Measurements from ENCODE around the gene ALDH3B1. TPM values are rescaled to one million over a fixed set of nuclear protein-coding genes. Genes with fewer than 3 reads are reported as not detected.

Gene ALDH3B1
- total RNA-seq, 1 experiment from 2014 or later, result 28.1 TPM

DNA sequence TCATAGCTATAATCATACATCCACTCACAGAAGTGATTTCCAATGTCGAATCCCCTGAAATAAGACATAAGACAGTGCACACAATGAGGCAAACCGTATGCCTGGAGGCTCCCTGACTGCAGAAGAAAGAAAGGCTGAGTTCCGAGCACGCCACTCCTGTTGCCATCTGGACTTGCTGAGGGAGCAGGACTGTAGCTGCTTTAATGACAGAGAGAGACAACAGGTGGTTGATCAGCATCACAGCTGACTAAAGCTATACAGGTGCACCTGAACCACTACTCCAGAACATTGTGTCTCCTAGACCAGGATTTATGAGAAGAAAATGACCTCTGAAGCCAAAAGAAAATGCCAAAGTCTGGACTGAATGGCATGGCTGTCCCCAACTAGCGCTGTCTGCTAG lies 55.7 kb downstream of the ALDH3B1 start:
- Histone ChIP-seq H4K20me1 (ENCODE audit: low read length) (0 out of 2 replicates have a peak, but pooled peaks cover 4% of the 10 kb centered on the region), H3F3A (ENCODE audit: low read length, unreplicated experiment) (no peaks in the 10 kb centered on the region), H2AFZ (ENCODE audit: low read length) (no peak overlapping the region), H3K27ac (ENCODE audit: low read length) (no peak overlapping the region), H3K9me2 (replicated peaks; ENCODE audit: low read length) (no peaks in the 10 kb centered on the region), H3K79me2 (ENCODE audit: low read length) (no peaks in the 10 kb centered on the region), H3K4me2 (ENCODE audit: low read length) (no peak overlapping the region), H3K27me3 (ENCODE audit: low read length) (no peaks in the 10 kb centered on the region), H3K4me1 (ENCODE audit: insufficient read depth, low read length) (no peaks in the 10 kb centered on the region), H3K36me3 (ENCODE audit: low read depth, low read length) (peaks cover 86% of the 10 kb centered on the region), H3K9ac (ENCODE audit: low read length) (no peak overlapping the region), H3K9me3 (ENCODE audit: low read length) (no peaks in the 10 kb centered on the region), H3K4me3 (ENCODE audit: low read length) (no peak overlapping the region)
- TF ChIP-seq EZH2 (IDR thresholded peaks at IDR 0.05; ENCODE audit: low read length, unreplicated experiment) (no peak), CTCF (conservative IDR thresholded peaks at IDR 0.05; ENCODE audit: low read depth, low read length) (no peak), EZH2phosphoT487 (IDR thresholded peaks at IDR 0.05; ENCODE audit: borderline replicate concordance, low read length) (no peak)
- ChIA-PET POLR2A (ENCODE audit: unreplicated experiment) (no interaction called here), CTCF (no interaction called here)
- DNase-seq (no peak), ATAC-seq (no peak)
- intact Hi-C loops (cut with micrococcal nuclease), result no loop called here
- no TSS peak for BruUV-seq (replicated peaks)

GRCh38 chr11:68066742-68067141 lies 56.6 kb downstream of the ALDH3B1 start:
- no TSS peak for BruUV-seq (replicated peaks)
- H3K27ac ChIP-seq (ENCODE audit: low read length), result no peak overlapping the region
- no peak for DNase-seq
- H3K36me3 ChIP-seq (ENCODE audit: low read depth, low read length), result peaks cover 82% of the 10 kb centered on the region
- POLR2A ChIA-PET (ENCODE audit: unreplicated experiment), result interaction anchor here (0.6 kb wide), 1 partner anchor 1839 kb away, joined by 3 read pairs; no protein-coding TSS in a partner anchor
- intact Hi-C loops (cut with micrococcal nuclease), result no loop called here
- CTCF ChIA-PET, result no interaction called here
- H4K20me1 ChIP-seq (ENCODE audit: low read length), result 0 out of 2 replicates have a peak, but pooled peaks cover 4% of the 10 kb centered on the region
- H3K9me2 ChIP-seq (replicated peaks; ENCODE audit: low read length), result no peaks in the 10 kb centered on the region
- TF ChIP-seq EZH2 (IDR thresholded peaks at IDR 0.05; ENCODE audit: low read length, unreplicated experiment) (no peak), EZH2phosphoT487 (IDR thresholded peaks at IDR 0.05; ENCODE audit: borderline replicate concordance, low read length) (no peak), CTCF (conservative IDR thresholded peaks at IDR 0.05; ENCODE audit: low read depth, low read length) (no peak)
- H3K9me3 ChIP-seq (ENCODE audit: low read length), result no peaks in the 10 kb centered on the region
- ATAC-seq, result no peak
- no peaks in the 10 kb centered on the region for H3F3A ChIP-seq (ENCODE audit: low read length, unreplicated experiment)
- no peak overlapping the region for H3K4me3 ChIP-seq (ENCODE audit: low read length)
- no peak overlapping the region for H3K4me2 ChIP-seq (ENCODE audit: low read length)
- no peaks in the 10 kb centered on the region for H3K4me1 ChIP-seq (ENCODE audit: insufficient read depth, low read length)
- no peak overlapping the region for H2AFZ ChIP-seq (ENCODE audit: low read length)
- no peaks in the 10 kb centered on the region for H3K79me2 ChIP-seq (ENCODE audit: low read length)
- H3K9ac ChIP-seq (ENCODE audit: low read length), result no peak overlapping the region
- H3K27me3 ChIP-seq (ENCODE audit: low read length), result no peaks in the 10 kb centered on the region

- intact Hi-C loops (cut with micrococcal nuclease), result no loop called here
- H3K27me3 ChIP-seq (ENCODE audit: low read length), result no peaks in the 10 kb centered on the region
- H3K27ac ChIP-seq (ENCODE audit: low read length), result no peak overlapping the region
- no peak overlapping the region for H3K4me2 ChIP-seq (ENCODE audit: low read length)
- BruUV-seq (replicated peaks), result no TSS peak
- no peaks in the 10 kb centered on the region for H3K9me2 ChIP-seq (replicated peaks; ENCODE audit: low read length)
- ATAC-seq (no peak), DNase-seq (no peak)
- H3K9me3 ChIP-seq (ENCODE audit: low read length), result no peaks in the 10 kb centered on the region
- H4K20me1 ChIP-seq (ENCODE audit: low read length), result 0 out of 2 replicates have a peak, but pooled peaks cover 4% of the 10 kb centered on the region
- H3K79me2 ChIP-seq (ENCODE audit: low read length), result no peaks in the 10 kb centered on the region
- TF ChIP-seq EZH2 (IDR thresholded peaks at IDR 0.05; ENCODE audit: low read length, unreplicated experiment) (no peak), EZH2phosphoT487 (IDR thresholded peaks at IDR 0.05; ENCODE audit: borderline replicate concordance, low read length) (no peak), CTCF (conservative IDR thresholded peaks at IDR 0.05; ENCODE audit: low read depth, low read length) (no peak)
- no peaks in the 10 kb centered on the region for H3F3A ChIP-seq (ENCODE audit: low read length, unreplicated experiment)
- POLR2A ChIA-PET (ENCODE audit: unreplicated experiment), result no interaction called here
- H3K4me1 ChIP-seq (ENCODE audit: insufficient read depth, low read length), result no peaks in the 10 kb centered on the region
- CTCF ChIA-PET, result no interaction called here
- H3K9ac ChIP-seq (ENCODE audit: low read length), result no peak overlapping the region
- H3K4me3 ChIP-seq (ENCODE audit: low read length), result no peak overlapping the region
- H2AFZ ChIP-seq (ENCODE audit: low read length), result no peak overlapping the region
- peaks cover 73% of the 10 kb centered on the region for H3K36me3 ChIP-seq (ENCODE audit: low read depth, low read length)
These were observed 57.9 kb downstream of the ALDH3B1 start for GRCh38 chr11:68067991-68068390.

Data from PC-3 (cell line).